ENCODE results near the gene TMEM129. TPM values are rescaled to one million over a fixed set of nuclear protein-coding genes. Genes with fewer than 3 reads are reported as not detected.

The TMEM129 gene
- total RNA-seq, 2 experiments from 2014 or later: 39.2 to 44.0 TPM

DNA sequence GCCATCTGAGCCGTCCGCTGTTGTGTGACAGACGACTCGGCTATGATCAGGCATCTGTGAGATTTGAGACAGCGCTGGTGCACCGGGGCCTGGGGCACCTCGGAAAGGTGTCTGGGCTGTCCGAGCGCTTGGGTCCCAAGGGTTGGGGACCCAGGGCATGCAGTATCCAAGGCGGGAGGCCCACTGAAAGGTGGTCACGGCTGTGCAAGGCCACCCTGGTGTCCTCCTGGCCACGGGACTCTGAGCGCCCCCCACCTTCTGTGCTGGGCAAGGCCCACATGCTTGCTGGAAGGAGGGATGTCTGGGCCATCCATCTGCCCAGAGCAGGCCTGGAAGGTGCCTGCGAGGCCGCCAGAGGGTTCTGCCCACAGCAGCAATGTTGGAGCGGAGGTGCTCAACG is 20.1 kb upstream of the TMEM129 start:
- DNase-seq (ENCODE audit: low spot score): no peak
- no peaks in the 10 kb centered on the region for H3K9me2 ChIP-seq (ENCODE audit: insufficient read depth, low read length)
- POLR2A ChIA-PET: no interaction called here
- TF ChIP-seq EZH2phosphoT487 (IDR thresholded peaks at IDR 0.05; ENCODE audit: borderline replicate concordance, low read depth, low read length): no peak
- TF ChIP-seq, protein P1, sequence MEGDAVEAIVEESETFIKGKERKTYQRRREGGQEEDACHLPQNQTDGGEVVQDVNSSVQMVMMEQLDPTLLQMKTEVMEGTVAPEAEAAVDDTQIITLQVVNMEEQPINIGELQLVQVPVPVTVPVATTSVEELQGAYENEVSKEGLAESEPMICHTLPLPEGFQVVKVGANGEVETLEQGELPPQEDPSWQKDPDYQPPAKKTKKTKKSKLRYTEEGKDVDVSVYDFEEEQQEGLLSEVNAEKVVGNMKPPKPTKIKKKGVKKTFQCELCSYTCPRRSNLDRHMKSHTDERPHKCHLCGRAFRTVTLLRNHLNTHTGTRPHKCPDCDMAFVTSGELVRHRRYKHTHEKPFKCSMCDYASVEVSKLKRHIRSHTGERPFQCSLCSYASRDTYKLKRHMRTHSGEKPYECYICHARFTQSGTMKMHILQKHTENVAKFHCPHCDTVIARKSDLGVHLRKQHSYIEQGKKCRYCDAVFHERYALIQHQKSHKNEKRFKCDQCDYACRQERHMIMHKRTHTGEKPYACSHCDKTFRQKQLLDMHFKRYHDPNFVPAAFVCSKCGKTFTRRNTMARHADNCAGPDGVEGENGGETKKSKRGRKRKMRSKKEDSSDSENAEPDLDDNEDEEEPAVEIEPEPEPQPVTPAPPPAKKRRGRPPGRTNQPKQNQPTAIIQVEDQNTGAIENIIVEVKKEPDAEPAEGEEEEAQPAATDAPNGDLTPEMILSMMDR (conservative IDR thresholded peaks at IDR 0.05; ENCODE audit: low read length): no peak
- no peak overlapping the region for H2AFZ ChIP-seq (ENCODE audit: low read length)
- H4K20me1 ChIP-seq (ENCODE audit: insufficient read depth, low read length): no peaks in the 10 kb centered on the region
- intact Hi-C loops (cut with micrococcal nuclease; ENCODE audit: unreplicated experiment): no loop called here
- H3K4me1 ChIP-seq (ENCODE audit: insufficient read depth, low read length, poor library complexity, severe bottlenecking): no peaks in the 10 kb centered on the region
- peaks cover 20% of the 10 kb centered on the region for H3K9me3 ChIP-seq (ENCODE audit: low read length)
- no peak overlapping the region for H3K4me3 ChIP-seq (ENCODE audit: low read depth, low read length, poor library complexity, severe bottlenecking)
- H3K27ac ChIP-seq (ENCODE audit: low read depth, low read length, poor library complexity, severe bottlenecking): no peak overlapping the region
- no peak overlapping the region for H3K4me2 ChIP-seq (ENCODE audit: low read length)
- no peaks in the 10 kb centered on the region for H3K79me2 ChIP-seq (ENCODE audit: insufficient read depth, low read depth, low read length)
- H3K36me3 ChIP-seq (ENCODE audit: insufficient read depth, low read length): peaks cover 97% of the 10 kb centered on the region
- BruUV-seq (replicated peaks): no TSS peak
- CTCF ChIA-PET (ENCODE audit: unreplicated experiment): interaction anchor here (0.6 kb wide), 1 partner anchor 9 kb away, joined by 3 read pairs; no protein-coding TSS in a partner anchor

GRCh38 chr4:1740021-1740545 is 19.0 kb upstream of the TMEM129 start:
- Histone ChIP-seq H3K27ac (ENCODE audit: low read depth, low read length, poor library complexity, severe bottlenecking) (no peak overlapping the region), H3K9me2 (ENCODE audit: insufficient read depth, low read length) (no peaks in the 10 kb centered on the region), H3K36me3 (ENCODE audit: insufficient read depth, low read length) (peaks cover 98% of the 10 kb centered on the region), H3K4me3 (ENCODE audit: low read depth, low read length, poor library complexity, severe bottlenecking) (no peak overlapping the region), H3K4me2 (ENCODE audit: low read length) (no peak overlapping the region), H3K79me2 (ENCODE audit: insufficient read depth, low read depth, low read length) (no peaks in the 10 kb centered on the region), H4K20me1 (ENCODE audit: insufficient read depth, low read length) (no peaks in the 10 kb centered on the region), H3K4me1 (ENCODE audit: insufficient read depth, low read length, poor library complexity, severe bottlenecking) (no peaks in the 10 kb centered on the region), H3K9me3 (ENCODE audit: low read length) (peaks cover 20% of the 10 kb centered on the region), H2AFZ (ENCODE audit: low read length) (no peak overlapping the region)
- CTCF ChIA-PET (ENCODE audit: unreplicated experiment): no interaction called here
- intact Hi-C loops (cut with micrococcal nuclease; ENCODE audit: unreplicated experiment): no loop called here
- TF ChIP-seq, protein P1 (conservative IDR thresholded peaks at IDR 0.05; ENCODE audit: low read length): no peak
- TF ChIP-seq EZH2phosphoT487 (IDR thresholded peaks at IDR 0.05; ENCODE audit: borderline replicate concordance, low read depth, low read length): no peak
- BruUV-seq (replicated peaks): no TSS peak
- POLR2A ChIA-PET: no interaction called here
- DNase-seq (ENCODE audit: low spot score): no peak

GRCh38 chr4:1739358-1739757 is 18.2 kb upstream of the TMEM129 start:
- POLR2A ChIA-PET: no interaction called here
- Histone ChIP-seq H3K9me2 (ENCODE audit: insufficient read depth, low read length) (no peaks in the 10 kb centered on the region), H3K4me3 (ENCODE audit: low read depth, low read length, poor library complexity, severe bottlenecking) (no peak overlapping the region), H4K20me1 (ENCODE audit: insufficient read depth, low read length) (no peaks in the 10 kb centered on the region), H3K4me2 (ENCODE audit: low read length) (no peak overlapping the region), H3K4me1 (ENCODE audit: insufficient read depth, low read length, poor library complexity, severe bottlenecking) (no peaks in the 10 kb centered on the region), H3K79me2 (ENCODE audit: insufficient read depth, low read depth, low read length) (no peaks in the 10 kb centered on the region), H3K27ac (ENCODE audit: low read depth, low read length, poor library complexity, severe bottlenecking) (no peak overlapping the region), H2AFZ (ENCODE audit: low read length) (no peak overlapping the region), H3K9me3 (ENCODE audit: low read length) (peaks cover 20% of the 10 kb centered on the region), H3K36me3 (ENCODE audit: insufficient read depth, low read length) (peaks cover 98% of the 10 kb centered on the region)
- CTCF ChIA-PET (ENCODE audit: unreplicated experiment): no interaction called here
- intact Hi-C loops (cut with micrococcal nuclease; ENCODE audit: unreplicated experiment): no loop called here
- TF ChIP-seq, protein P1 (conservative IDR thresholded peaks at IDR 0.05; ENCODE audit: low read length): no peak
- no peak for TF ChIP-seq EZH2phosphoT487 (IDR thresholded peaks at IDR 0.05; ENCODE audit: borderline replicate concordance, low read depth, low read length)
- BruUV-seq (replicated peaks): no TSS peak
- no peak for DNase-seq (ENCODE audit: low spot score)

Measured in OCI-LY7 (cell line).